HepG2 (cell line): ENCODE results near the gene POC1B. TPM values are rescaled to one million over a fixed set of nuclear protein-coding genes. Genes with fewer than 3 reads are reported as not detected.

Experiments used
- ELF3 ChIP-seq: IDR thresholded peaks from 2 replicates; pipeline ENCODE4 v1.6.1; 2016; ENCODE audit warnings: missing genetic modification reagents, missing compliant biosample characterization
- MAZ ChIP-seq, 2 experiments: sonication (generic) in 1 of 2; formaldehyde crosslinking in 1 of 2; IDR thresholded peaks; 2 replicates each; pipeline versions ENCODE4 v1.5.0 to v1.6.1; 2012 to 2020; ENCODE audit warnings: low read depth in 2 of 2, mild to moderate bottlenecking in 2 of 2, borderline replicate concordance in 1 of 2, improper control_type of control experiment in 1 of 2, low read length in 1 of 2, missing genetic modification reagents in 1 of 2, moderate library complexity in 1 of 2
- MIXL1 ChIP-seq: IDR thresholded peaks from 2 replicates; pipeline ENCODE4 v1.6.1; 2016
- NFIC ChIP-seq: IDR thresholded peaks from 2 replicates; pipeline ENCODE4 v1.6.1; 2012; ENCODE audit warnings: mild to moderate bottlenecking, low read length, inconsistent platforms
- RAD21 ChIP-seq: fragments of 450-650 bp; formaldehyde crosslinking; IDR thresholded peaks from 2 replicates; pipeline ENCODE4 v1.5.0; 2020; ENCODE audit warnings: mild to moderate bottlenecking
- SMC3 ChIP-seq: IDR thresholded peaks from 2 replicates; pipeline ENCODE4 v1.6.1; 2011; ENCODE audit warnings: low read length, improper control_type of control experiment
- ZNF333 ChIP-seq: sonication (generic); formaldehyde crosslinking; IDR thresholded peaks from 2 replicates; pipeline ENCODE4 v1.4.0; 2020; ENCODE audit warnings: mild to moderate bottlenecking, missing genetic modification reagents, borderline replicate concordance
- ZNF337 ChIP-seq: sonication (generic); formaldehyde crosslinking; IDR thresholded peaks from 2 replicates; pipeline ENCODE4 v1.5.1; 2020; ENCODE audit warnings: missing genetic modification reagents, low read depth, mild to moderate bottlenecking, borderline replicate concordance
- ZNF546 ChIP-seq: sonication (generic); formaldehyde crosslinking; conservative IDR thresholded peaks from 2 replicates; pipeline ENCODE4 v1.8.1; 2023; ENCODE audit warnings: mild to moderate bottlenecking, missing genetic modification reagents
- polyA plus RNA-seq, 8 experiments: library from polyadenylated mRNA; depleted of rRNA in 3 of 8; stranded (reverse) in 7 of 8; unstranded in 1 of 8; fragments of >200 nt; fragmentation: Illumina TruSeq in 4 of 8; extraction: Trizol in 4 of 8; gene quantifications; 2 replicates each; pipeline versions ENCODE4 v1.2.1 to v1.2.3, GENCODE V29; 2011 to 2016; ENCODE audit warnings: low read depth in 4 of 8, missing spikeins in 1 of 8, mixed read lengths in 1 of 8; ENCODE audit not compliant: insufficient read depth in 1 of 8
- total RNA-seq, 5 experiments: library from RNA; depleted of rRNA; stranded (reverse); fragments of >200 nt; fragmentation: Illumina TruSeq; extraction: Trizol; gene quantifications; 2 replicates each; pipeline ENCODE4 v1.2.3, GENCODE V29; 2016; ENCODE audit warnings: low read depth in 1 of 5
- TF ChIP-seq, protein P1 (sequence below): IDR thresholded peaks from 2 replicates; pipeline ENCODE4 v1.4.0; 2020; ENCODE audit warnings: mild to moderate bottlenecking, missing genetic modification reagents
- TF ChIP-seq, protein P2 (sequence below): sonication (generic); formaldehyde crosslinking; IDR thresholded peaks from 2 replicates; pipeline ENCODE4 v1.9.0; 2022; ENCODE audit warnings: missing genetic modification reagents, mild to moderate bottlenecking, borderline replicate concordance
- TF ChIP-seq, protein P3 (sequence below): sonication (generic); formaldehyde crosslinking; IDR thresholded peaks from 2 replicates; pipeline ENCODE4 v1.4.0; 2020; ENCODE audit warnings: mild to moderate bottlenecking, missing genetic modification reagents

Gene POC1B
- total and polyA plus RNA-seq, 2 of the 13 experiments (the other 11 are each of a cell fraction or from before 2014, with no cell fraction given) = 9.3 to 11.0 TPM

DNA sequence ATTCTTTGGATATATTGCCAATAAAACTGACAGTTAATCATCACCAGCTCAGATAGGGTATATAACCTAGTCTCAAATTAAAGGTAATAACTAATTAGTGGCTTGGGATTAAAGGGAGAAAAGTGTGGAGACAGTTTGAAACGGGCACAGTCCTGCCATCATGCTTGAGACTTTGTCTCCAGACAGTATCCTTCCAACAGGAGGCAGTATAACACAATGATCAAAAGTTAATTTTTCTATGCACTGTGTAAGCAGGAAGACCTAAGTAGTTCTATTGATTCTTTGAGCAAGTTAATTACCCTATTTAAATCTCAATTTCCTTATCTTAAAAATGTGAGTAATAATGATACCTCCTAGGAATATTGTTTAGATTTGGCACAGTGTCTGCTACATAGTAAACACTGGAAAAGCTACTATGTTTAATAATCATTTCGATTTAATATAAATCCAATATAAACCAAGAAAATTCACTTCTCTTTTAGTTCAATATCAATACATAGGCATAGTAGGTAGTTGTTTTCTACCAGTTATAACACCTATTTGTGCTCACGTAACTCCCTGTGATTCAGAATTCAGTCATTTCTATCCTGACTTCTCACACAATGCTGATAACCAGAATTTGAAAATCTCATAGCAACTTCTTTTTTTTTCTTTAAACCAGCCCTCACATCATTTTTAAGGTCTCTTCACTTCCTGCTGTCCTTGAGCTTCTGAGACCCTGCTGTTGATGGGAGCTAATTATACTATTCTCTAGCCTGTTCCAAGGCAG lies 54.9 kb downstream of the POC1B start (continued):
- TF ChIP-seq, protein P1, sequence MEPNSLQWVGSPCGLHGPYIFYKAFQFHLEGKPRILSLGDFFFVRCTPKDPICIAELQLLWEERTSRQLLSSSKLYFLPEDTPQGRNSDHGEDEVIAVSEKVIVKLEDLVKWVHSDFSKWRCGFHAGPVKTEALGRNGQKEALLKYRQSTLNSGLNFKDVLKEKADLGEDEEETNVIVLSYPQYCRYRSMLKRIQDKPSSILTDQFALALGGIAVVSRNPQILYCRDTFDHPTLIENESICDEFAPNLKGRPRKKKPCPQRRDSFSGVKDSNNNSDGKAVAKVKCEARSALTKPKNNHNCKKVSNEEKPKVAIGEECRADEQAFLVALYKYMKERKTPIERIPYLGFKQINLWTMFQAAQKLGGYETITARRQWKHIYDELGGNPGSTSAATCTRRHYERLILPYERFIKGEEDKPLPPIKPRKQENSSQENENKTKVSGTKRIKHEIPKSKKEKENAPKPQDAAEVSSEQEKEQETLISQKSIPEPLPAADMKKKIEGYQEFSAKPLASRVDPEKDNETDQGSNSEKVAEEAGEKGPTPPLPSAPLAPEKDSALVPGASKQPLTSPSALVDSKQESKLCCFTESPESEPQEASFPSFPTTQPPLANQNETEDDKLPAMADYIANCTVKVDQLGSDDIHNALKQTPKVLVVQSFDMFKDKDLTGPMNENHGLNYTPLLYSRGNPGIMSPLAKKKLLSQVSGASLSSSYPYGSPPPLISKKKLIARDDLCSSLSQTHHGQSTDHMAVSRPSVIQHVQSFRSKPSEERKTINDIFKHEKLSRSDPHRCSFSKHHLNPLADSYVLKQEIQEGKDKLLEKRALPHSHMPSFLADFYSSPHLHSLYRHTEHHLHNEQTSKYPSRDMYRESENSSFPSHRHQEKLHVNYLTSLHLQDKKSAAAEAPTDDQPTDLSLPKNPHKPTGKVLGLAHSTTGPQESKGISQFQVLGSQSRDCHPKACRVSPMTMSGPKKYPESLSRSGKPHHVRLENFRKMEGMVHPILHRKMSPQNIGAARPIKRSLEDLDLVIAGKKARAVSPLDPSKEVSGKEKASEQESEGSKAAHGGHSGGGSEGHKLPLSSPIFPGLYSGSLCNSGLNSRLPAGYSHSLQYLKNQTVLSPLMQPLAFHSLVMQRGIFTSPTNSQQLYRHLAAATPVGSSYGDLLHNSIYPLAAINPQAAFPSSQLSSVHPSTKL (CRISPR knock-in tag) = 0 out of 2 replicates have a peak, but pooled peaks have one; percentile 18
- TF ChIP-seq, protein P2, sequence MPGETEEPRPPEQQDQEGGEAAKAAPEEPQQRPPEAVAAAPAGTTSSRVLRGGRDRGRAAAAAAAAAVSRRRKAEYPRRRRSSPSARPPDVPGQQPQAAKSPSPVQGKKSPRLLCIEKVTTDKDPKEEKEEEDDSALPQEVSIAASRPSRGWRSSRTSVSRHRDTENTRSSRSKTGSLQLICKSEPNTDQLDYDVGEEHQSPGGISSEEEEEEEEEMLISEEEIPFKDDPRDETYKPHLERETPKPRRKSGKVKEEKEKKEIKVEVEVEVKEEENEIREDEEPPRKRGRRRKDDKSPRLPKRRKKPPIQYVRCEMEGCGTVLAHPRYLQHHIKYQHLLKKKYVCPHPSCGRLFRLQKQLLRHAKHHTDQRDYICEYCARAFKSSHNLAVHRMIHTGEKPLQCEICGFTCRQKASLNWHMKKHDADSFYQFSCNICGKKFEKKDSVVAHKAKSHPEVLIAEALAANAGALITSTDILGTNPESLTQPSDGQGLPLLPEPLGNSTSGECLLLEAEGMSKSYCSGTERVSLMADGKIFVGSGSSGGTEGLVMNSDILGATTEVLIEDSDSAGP = no peak
- TF ChIP-seq SMC3 (peak; percentile 91), RAD21 (CRISPR knock-in tag) (peak; percentile 78), ZNF333 (CRISPR knock-in tag) (no peak), MAZ (IDR thresholded peaks at IDR 0.05; ENCODE audit: borderline replicate concordance, low read depth, low read length) (no peak), MAZ (CRISPR knock-in tag; IDR thresholded peaks at IDR 0.05; ENCODE audit: low read depth) (0 out of 2 replicates have a peak, but pooled peaks have one; percentile 31), ZNF337 (CRISPR knock-in tag) (no peak), MIXL1 (CRISPR knock-in tag) (0 out of 2 replicates have a peak, but pooled peaks have one; percentile 26), NFIC (no peak), ELF3 (CRISPR knock-in tag) (0 out of 2 replicates have a peak, but pooled peaks have one; percentile 30), ZNF546 (no peak)
- TF ChIP-seq, protein P3, sequence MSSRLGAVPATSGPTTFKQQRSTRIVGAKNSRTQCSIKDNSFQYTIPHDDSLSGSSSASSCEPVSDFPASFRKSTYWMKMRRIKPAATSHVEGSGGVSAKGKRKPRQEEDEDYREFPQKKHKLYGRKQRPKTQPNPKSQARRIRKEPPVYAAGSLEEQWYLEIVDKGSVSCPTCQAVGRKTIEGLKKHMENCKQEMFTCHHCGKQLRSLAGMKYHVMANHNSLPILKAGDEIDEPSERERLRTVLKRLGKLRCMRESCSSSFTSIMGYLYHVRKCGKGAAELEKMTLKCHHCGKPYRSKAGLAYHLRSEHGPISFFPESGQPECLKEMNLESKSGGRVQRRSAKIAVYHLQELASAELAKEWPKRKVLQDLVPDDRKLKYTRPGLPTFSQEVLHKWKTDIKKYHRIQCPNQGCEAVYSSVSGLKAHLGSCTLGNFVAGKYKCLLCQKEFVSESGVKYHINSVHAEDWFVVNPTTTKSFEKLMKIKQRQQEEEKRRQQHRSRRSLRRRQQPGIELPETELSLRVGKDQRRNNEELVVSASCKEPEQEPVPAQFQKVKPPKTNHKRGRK = no peak
